HG03175 (cell line): Measurements from ENCODE around the gene HESX1.

Source experiments
- ATAC-seq: cut with Tn5 transposase; IDR thresholded peaks from one replicate; pipeline ENCODE4 v1.9.1; 2021; ENCODE audit warnings: mild to moderate bottlenecking, moderate library complexity; ENCODE audit not compliant: unreplicated experiment

HESX1 gene

DNA sequence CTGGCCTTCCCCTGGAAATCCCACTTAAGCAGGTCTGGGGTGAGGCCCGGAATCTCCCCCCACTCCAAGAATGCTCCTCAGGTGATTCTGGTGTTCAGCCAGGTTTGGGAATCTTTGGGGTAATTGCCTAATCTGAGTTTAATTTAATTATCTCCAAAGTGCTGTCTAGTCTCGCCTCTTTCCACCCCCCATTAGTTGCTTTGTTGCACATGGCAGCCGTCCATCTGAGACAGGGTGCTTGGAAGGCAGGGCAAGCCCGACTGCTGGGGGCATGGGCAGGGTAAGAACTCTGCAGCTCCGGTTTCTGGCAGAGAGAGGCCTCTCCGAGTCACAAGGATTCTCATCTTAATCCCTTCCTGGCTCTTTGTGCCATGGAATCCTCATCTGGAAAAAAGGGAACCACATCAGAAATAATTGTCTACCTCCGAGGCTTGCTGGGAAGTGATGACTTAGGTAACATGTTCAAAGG is 49.6 kb downstream of the HESX1 start:
- ATAC-seq, result no peak
